Tibial nerve (tissue), 4 donors: ENCODE results near the gene REPS1. TPM values are rescaled to one million over a fixed set of nuclear protein-coding genes. Genes with fewer than 3 reads are reported as not detected.
"Not testable (repeated sequence)": the region's sequence is repeated elsewhere in the genome, so short reads cannot be mapped to it uniquely, and the experiment has no call there.

ENCODE experiments used
- DNase-seq, 2 donors: peaks; one replicate each; pipeline ENCODE4 v3.0.0-alpha.2; 2019; ENCODE audit warnings: low spot score in 2 of 2
- H3K27ac ChIP-seq, 4 donors: fragments of 200-600 bp; sonication (generic) in 3 of 4; one replicate each; pipeline ENCODE4 v1.5.1; 2017 to 2019; ENCODE audit warnings: mild to moderate bottlenecking in 1 of 4
- H3K27me3 ChIP-seq, 2 donors: fragments of 200-600 bp; sonication (generic) in 1 of 2; one replicate each; pipeline versions ENCODE4 v1.5.1 to v1.6.0; 2017 to 2019
- H3K36me3 ChIP-seq, 3 donors: fragments of 200-600 bp; sonication (generic); one replicate each; pipeline ENCODE4 v1.5.1; 2018 to 2019
- H3K4me1 ChIP-seq, 4 donors: fragments of 200-600 bp; sonication (generic) in 3 of 4; one replicate each; pipeline ENCODE4 v1.5.1; 2017 to 2019
- H3K4me3 ChIP-seq, 4 donors: fragments of 200-600 bp; sonication (generic) in 3 of 4; one replicate each; pipeline ENCODE4 v1.5.1; 2017 to 2019; ENCODE audit warnings: mild to moderate bottlenecking in 1 of 4, moderate library complexity in 1 of 4
- H3K9me3 ChIP-seq, 4 donors: fragments of 200-600 bp; sonication (generic) in 3 of 4; one replicate each; pipeline ENCODE4 v1.5.1; 2017 to 2019
- EP300 ChIP-seq, 2 donors: sonication (generic); formaldehyde crosslinking; IDR thresholded peaks; one replicate each; pipeline ENCODE4 v1.6.1; 2017; ENCODE audit warnings: antibody characterized with exemption in 2 of 2, mild to moderate bottlenecking in 1 of 2
- POLR2A ChIP-seq, 2 donors: fragments of 450-650 bp; IDR thresholded peaks; one replicate each; pipeline ENCODE4 v1.6.1; 2017; ENCODE audit warnings: antibody characterized with exemption in 2 of 2, mild to moderate bottlenecking in 2 of 2, moderate library complexity in 2 of 2
- WGBS, 2 donors: methylation state at CpG; one replicate each; pipeline ENCODE4 v1.1.5; 2018; 5-methylcytosine and 5-hydroxymethylcytosine counted together
- total RNA-seq, 4 donors: library from RNA; depleted of rRNA; stranded (reverse); fragments of >200 nt; gene quantifications; one replicate each; pipeline ENCODE4 v1.1.0, GENCODE V29; 2016
- TF ChIP-seq, protein P1 (sequence below), 5 experiments: fragments of 200-600 bp in 3 of 5; fragments of 450-650 bp in 2 of 5; sonication (generic) in 3 of 5; IDR thresholded peaks; one replicate each; pipeline ENCODE4 v1.5.1; 2016 to 2019; ENCODE audit warnings: antibody characterized with exemption in 5 of 5, mild to moderate bottlenecking in 3 of 5, moderate library complexity in 2 of 5

Gene REPS1
- total RNA-seq, 4 donors from 2014 or later: 31.0 to 66.0 (median 50.6) TPM

DNA sequence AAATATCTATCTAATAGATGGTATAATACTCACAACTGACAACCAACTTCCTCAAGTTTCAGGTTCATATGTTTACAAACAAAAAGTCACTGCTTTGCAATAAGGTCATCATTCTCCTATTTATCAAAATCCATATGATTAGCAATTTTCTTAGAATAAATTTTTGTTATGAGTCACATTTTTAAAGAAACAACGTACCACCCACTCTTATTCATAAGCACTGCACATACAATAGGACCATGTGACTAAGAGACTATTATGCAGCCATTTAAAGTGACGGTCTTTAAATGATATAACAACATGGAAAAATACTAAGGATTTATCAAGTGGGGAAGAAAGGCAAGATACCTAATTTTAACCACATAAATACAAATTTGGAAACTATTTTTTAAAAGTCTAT, 40.0 kb downstream of the REPS1 start:
- TF ChIP-seq, protein P1, sequence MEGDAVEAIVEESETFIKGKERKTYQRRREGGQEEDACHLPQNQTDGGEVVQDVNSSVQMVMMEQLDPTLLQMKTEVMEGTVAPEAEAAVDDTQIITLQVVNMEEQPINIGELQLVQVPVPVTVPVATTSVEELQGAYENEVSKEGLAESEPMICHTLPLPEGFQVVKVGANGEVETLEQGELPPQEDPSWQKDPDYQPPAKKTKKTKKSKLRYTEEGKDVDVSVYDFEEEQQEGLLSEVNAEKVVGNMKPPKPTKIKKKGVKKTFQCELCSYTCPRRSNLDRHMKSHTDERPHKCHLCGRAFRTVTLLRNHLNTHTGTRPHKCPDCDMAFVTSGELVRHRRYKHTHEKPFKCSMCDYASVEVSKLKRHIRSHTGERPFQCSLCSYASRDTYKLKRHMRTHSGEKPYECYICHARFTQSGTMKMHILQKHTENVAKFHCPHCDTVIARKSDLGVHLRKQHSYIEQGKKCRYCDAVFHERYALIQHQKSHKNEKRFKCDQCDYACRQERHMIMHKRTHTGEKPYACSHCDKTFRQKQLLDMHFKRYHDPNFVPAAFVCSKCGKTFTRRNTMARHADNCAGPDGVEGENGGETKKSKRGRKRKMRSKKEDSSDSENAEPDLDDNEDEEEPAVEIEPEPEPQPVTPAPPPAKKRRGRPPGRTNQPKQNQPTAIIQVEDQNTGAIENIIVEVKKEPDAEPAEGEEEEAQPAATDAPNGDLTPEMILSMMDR (IDR thresholded peaks at IDR 0.05): no peak
- no peak for TF ChIP-seq POLR2A (IDR thresholded peaks at IDR 0.05)
- TF ChIP-seq EP300 (IDR thresholded peaks at IDR 0.05): no peak
- Histone ChIP-seq H3K4me3 (no peak overlapping the region), H3K27me3 (no peaks in the 10 kb centered on the region), H3K9me3 (no peaks in the 10 kb centered on the region), H3K27ac (no peak overlapping the region), H3K4me1 (peaks cover 0 to 37% (median 4%) of the 10 kb centered on the region in 4 donors), H3K36me3 (peaks cover 0 to 27% (median 0%) of the 10 kb centered on the region in 3 donors)
- 59 to 67% methylated on average over 2 of the region's 2 CpGs for WGBS, 2 donors
- no peak for DNase-seq

DNA sequence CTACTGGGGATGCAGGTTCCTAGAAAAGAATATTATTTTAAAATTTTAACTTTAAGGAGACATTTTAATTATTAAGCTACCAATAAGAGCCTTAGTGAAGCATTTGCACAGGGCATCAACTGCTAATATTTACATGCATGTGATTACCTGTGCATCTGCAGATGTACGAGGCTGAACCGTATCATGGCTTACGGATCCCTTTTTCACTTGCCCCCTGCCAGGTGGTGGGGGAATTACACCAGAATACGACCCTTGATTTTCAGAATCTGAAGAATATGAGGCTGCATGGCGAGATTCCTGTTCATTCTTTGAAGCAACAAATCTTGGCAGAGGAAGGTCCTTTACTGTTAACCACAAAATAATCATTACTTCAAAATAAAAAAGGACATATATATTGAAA, 42.7 kb downstream of the REPS1 start:
- WGBS, 2 donors: 93 to 94% methylated on average over 5 of the region's 5 CpGs
- TF ChIP-seq, protein P1 (IDR thresholded peaks at IDR 0.05): no peak
- no peak for TF ChIP-seq EP300 (IDR thresholded peaks at IDR 0.05)
- TF ChIP-seq POLR2A (IDR thresholded peaks at IDR 0.05): no peak
- Histone ChIP-seq H3K4me1 (peaks cover 0 to 37% (median 4%) of the 10 kb centered on the region in 4 donors), H3K4me3 (no peak overlapping the region), H3K27ac (no peak overlapping the region), H3K9me3 (no peaks in the 10 kb centered on the region), H3K36me3 (peaks cover 0 to 52% (median 0%) of the 10 kb centered on the region in 3 donors), H3K27me3 (no peaks in the 10 kb centered on the region)
- DNase-seq: no peak

DNA sequence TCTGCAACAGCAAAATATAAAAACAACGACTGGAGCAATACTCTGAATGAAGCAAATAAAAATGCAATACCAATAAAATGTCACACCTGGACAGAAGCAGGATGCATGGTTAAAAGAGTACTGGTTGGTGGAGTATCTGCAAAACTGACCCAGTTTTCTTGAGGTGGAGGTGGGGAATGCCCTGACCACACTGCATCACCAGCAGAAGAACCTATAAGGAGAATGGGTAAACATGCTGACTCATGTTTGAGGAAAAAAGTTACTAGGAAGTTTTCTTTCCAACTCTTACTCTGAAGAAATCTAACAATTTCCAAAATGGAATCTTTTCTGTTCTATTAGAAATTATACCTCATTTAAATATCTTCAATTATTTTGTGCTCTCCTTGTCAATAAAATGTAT, 43.6 kb downstream of the REPS1 start:
- TF ChIP-seq, protein P1 (IDR thresholded peaks at IDR 0.05): no peak
- TF ChIP-seq POLR2A (IDR thresholded peaks at IDR 0.05) (no peak), EP300 (IDR thresholded peaks at IDR 0.05) (no peak)
- 59 to 67% methylated on average over 1 of the region's 1 CpG for WGBS, 2 donors
- no peaks in the 10 kb centered on the region for H3K27me3 ChIP-seq
- no peak overlapping the region for H3K4me3 ChIP-seq
- H3K9me3 ChIP-seq: no peaks in the 10 kb centered on the region
- no peak for DNase-seq
- no peak overlapping the region for H3K27ac ChIP-seq
- peaks cover 0 to 58% (median 0%) of the 10 kb centered on the region in 3 donors for H3K36me3 ChIP-seq
- peaks cover 0 to 28% (median 4%) of the 10 kb centered on the region in 4 donors for H3K4me1 ChIP-seq

DNA sequence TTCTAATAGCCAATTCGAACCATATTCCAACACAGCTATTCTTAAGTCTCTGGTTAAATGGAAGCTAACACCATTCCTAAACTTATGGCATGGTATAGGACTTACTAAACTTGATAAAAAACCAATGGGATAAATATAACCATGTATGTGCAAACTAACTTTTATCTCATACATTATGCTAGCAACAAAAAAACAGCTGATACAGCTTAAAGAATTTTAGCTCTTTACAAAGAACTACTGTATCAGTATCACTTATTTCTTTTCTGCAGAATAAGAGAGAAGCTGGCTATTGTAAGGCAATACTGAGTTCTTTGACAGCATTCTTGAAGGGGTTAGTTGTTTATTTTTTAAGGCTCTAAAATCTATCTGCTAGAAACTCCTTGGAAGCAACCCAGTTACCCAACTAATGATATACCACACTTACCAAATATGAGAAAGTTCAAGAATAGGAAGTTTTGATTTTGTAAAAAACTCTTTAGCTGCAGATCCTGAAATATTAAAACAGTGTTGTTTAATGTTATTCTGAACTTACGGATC, 44.9 kb downstream of the REPS1 start:
- Histone ChIP-seq H3K9me3 (no peaks in the 10 kb centered on the region), H3K4me1 (peaks cover 0 to 18% (median 0%) of the 10 kb centered on the region in 4 donors), H3K36me3 (peaks cover 0 to 63% (median 0%) of the 10 kb centered on the region in 3 donors), H3K27me3 (no peaks in the 10 kb centered on the region), H3K27ac (no peak overlapping the region), H3K4me3 (no peak overlapping the region)
- TF ChIP-seq EP300 (IDR thresholded peaks at IDR 0.05) (no peak), POLR2A (IDR thresholded peaks at IDR 0.05) (no peak)
- TF ChIP-seq, protein P1 (IDR thresholded peaks at IDR 0.05): no peak
- WGBS, 2 donors: 70 to 71% methylated on average over 2 of the region's 2 CpGs
- no peak for DNase-seq

DNA sequence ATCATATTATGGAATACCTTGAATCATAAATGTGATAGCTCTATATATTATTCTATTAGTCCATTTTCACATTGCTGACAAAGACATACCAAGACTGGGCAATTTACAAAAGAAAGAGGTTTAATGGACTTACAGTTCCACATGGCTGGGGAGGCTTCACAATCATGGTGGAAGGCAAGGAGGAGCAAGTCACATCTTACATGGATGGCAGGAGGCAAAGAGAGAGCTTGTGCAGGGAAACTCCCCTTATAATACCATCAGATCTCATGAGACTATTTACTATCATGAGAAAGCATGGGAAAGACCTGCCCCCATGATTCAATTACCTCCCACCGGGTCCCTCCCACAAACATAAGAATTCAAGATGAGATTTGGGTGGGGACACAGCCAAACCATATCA, 51.2 kb downstream of the REPS1 start:
- H3K36me3 ChIP-seq: peaks cover 0 to 51% (median 0%) of the 10 kb centered on the region in 3 donors
- not testable (repeated sequence) for H3K4me3 ChIP-seq, H3K9me3 ChIP-seq, H3K27ac ChIP-seq, DNase-seq, H3K27me3 ChIP-seq, H3K4me1 ChIP-seq
- 94 to 96% methylated on average over 1 of the region's 1 CpG for WGBS, 2 donors
